Left cardiac atrium (tissue), 4 donors: ENCODE results near the gene RNF40. TPM values are rescaled to one million over a fixed set of nuclear protein-coding genes. Genes with fewer than 3 reads are reported as not detected.

Experiments used
- ATAC-seq, 2 donors: fragments of 200-7000 bp; cut with Tn5 transposase; one replicate each; pipeline ENCODE4 v1.9.1; 2020; ENCODE audit warnings: mild to moderate bottlenecking in 2 of 2, moderate library complexity in 2 of 2
- DNase-seq: peaks from one replicate; pipeline ENCODE4 v3.0.0-alpha.2; 2020
- intact Hi-C, 2 donors: fragments of 100-400 bp; cut with DNase I; formaldehyde crosslinking; loops; one replicate each; pipeline versions ENCODE4 v1.14.1 to v1.15.1; 2022 to 2023
- long read RNA-seq: library from polyadenylated mRNA; unstranded; transcript quantifications from one replicate; pipeline ENCODE4 v2.0.0, GENCODE V29; 2021
- total RNA-seq, 2 donors: library from RNA; stranded (reverse); fragmentation: NEBNext Ultra II Directional; extraction: Animal tissue kit (Norgen Biotek cat#: 25700); gene quantifications; one replicate each; pipeline ENCODE4 v1.2.1, GENCODE V29; 2021
- donor health status: DM: no; HTN: yes; CAD: no.
- donor health status: DM: no; HTN: yes; CAD: no; lungs with severe emphysema.
- donor health status: DM: yes; HTN: yes; CAD: no.
- donor health status: Dilated cardiomyopathy.

Gene RNF40
- total RNA-seq, result 10 to 100 TPM; 41.2 to 72.1 TPM
- long read RNA-seq, full-length matches to known transcripts, result 5 of 28 reads
- long read RNA-seq, partial matches to known transcripts, result 12 of 28 reads
- long read RNA-seq, other reads (novel, unspliced or antisense), result 11 of 28 reads

DNA sequence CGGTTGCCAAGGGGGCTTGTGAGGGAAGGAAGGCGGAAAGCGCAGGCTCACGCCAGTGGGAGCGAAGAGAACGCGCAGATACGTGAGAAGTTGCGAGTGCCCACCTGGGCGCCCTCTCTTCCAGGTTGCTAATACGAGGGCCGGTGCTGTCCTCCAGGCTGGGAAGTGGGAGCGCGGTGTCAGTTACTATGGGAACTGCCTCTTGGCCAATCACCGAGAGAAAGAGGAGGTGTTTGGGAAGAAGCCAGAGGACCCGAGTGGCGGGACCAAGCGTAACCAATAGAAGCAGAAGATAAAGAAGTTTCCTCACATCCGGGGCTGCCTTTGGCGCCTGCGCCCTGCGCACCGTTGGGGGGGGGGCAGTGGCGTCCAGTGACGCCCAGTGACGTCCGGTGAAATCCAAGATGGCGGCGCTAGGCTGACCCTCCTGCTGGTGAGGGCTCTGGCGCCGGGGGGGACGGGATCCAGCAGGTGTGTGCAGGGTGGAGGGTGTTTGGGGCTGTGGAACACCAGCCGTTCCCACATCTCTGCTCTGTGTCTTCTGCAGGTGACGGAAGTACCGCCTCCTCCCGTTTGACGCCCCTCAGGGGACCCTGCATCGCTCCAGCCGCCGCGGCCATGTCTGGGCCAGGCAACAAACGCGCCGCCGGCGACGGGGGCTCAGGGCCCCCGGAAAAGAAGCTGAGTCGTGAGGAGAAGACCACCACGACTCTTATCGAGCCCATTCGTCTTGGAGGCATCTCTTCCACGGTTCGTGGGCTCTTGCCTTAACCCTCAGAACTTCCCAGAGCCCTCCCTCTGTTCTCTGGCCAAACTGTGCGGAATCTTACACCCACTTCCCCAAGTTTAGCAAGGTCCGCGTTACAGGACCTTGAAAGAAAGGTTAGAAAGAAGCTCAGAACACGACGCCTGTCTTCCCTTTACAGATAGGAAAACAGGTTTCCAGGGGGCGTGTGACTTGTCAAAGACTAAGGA, at the start of gene RNF40, which contains the start of gene CFAP119:
TSS of gene RNF40 (plus strand) at position 395 of the 975 bp plus-strand sequence. CDS start at position 619, 224 bp downstream.
TSS of gene CFAP119 (minus strand) at position 135 of the 975 bp plus-strand sequence. CDS start 314 bp downstream, outside the sequence.
- DNase-seq, result peak; percentile 96
- intact Hi-C loops, result no loop called here
- peak; percentile 97 to 99 for ATAC-seq

DNA sequence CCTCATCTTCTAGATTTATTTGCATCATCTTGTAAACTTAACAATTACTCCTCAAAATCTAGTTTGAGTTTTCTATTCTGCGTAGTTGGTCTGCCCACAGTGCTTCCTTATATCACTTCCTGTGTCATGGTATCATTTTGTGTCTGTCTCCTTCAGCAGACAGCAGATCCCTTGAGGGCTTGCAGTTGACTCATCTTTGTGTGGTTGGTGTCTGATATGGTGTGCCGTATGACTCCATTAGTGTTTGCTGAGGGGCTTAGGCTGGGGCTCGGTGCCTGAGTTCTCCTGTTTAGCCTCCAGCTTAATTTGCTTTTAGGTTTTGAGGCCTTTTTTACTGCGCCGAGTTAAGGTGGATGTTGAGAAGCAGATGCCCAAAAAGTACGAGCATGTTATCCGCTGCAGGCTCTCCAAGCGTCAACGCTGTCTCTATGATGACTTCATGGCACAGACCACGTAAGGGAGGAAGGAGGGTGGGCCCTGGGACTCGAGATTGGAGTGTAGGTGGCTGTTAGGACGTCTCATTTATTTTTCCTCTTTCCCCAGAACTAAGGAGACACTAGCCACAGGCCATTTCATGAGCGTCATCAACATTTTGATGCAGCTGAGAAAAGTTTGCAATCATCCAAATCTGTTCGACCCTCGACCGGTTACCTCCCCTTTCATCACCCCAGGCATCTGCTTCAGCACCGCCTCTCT, 46.2 kb upstream of the RNF40 start:
- intact Hi-C loops, result no loop called here
- DNase-seq, result no peak
- peak in 1 of 2 donors; percentile 45 for ATAC-seq

DNA sequence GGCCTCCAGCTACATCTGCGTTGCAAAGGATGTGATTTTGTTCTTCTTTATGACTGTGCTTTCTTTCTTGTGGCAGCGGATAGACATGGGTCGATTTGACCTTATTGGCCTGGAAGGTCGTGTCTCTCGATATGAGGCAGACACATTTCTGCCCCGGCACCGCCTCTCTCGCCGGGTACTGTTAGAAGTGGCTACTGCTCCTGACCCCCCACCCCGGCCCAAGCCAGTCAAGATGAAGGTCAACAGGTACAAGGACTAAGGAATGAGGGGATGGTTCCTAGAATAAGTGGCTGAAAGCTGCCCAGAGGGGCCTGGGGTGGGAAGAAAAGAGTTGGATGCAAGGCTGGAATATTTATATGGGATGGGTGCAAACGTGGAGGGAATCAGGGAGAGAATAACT, 42.0 kb upstream of the RNF40 start:
- no peak for ATAC-seq
- DNase-seq, result no peak
- intact Hi-C loops, result no loop called here

DNA sequence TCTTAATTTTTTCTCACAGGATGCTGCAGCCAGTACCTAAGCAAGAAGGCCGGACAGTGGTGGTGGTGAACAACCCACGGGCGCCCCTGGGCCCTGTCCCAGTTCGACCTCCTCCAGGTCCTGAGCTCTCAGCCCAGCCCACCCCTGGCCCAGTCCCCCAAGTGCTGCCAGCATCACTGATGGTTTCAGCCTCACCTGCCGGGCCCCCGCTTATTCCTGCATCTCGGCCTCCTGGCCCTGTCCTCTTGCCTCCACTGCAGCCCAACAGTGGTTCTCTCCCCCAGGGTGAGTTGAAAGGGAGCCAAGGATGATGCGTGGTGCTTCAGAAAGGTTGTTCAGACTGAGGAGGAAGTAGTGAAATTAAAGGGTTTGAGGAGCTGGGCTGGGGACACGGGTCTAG, 41.4 kb upstream of the RNF40 start:
- no peak for DNase-seq
- ATAC-seq, result no peak
- intact Hi-C loops, result no loop called here

DNA sequence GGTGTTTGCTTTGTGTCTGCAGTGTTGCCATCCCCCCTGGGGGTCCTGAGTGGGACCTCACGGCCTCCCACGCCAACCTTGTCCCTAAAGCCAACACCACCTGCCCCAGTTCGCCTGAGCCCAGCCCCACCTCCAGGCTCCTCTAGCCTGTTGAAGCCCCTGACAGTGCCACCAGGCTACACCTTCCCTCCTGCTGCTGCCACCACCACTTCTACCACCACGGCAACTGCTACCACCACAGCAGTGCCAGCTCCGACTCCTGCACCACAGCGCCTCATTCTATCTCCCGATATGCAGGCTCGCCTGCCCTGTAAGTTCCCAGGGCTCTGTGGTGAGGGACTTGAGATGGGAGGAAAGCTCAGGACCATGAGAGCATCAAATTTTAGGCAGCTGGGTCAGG, 41.0 kb upstream of the RNF40 start:
- DNase-seq, result no peak
- no peak for ATAC-seq
- intact Hi-C loops, result no loop called here

DNA sequence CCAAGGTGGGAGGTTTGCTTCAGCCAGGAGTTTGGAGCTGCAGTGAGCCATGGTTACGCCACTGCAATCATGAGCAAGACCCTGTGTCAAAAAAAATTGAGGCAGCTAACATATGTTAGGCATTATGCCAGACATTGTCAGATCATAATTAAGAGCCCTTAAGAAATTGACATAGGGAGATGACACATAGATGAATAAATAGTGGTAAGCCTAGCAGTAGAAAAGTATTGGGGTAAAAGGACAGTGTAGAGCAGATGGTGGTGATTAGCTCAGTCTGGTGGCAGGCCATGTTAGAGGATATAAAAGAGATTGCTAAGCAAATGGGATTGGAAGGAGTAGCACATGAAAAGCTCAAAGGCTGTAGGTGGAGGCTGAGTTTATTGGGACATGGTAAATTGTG, 40.5 kb upstream of the RNF40 start:
- no peak for ATAC-seq
- no peak for DNase-seq
- intact Hi-C loops, result no loop called here

DNA sequence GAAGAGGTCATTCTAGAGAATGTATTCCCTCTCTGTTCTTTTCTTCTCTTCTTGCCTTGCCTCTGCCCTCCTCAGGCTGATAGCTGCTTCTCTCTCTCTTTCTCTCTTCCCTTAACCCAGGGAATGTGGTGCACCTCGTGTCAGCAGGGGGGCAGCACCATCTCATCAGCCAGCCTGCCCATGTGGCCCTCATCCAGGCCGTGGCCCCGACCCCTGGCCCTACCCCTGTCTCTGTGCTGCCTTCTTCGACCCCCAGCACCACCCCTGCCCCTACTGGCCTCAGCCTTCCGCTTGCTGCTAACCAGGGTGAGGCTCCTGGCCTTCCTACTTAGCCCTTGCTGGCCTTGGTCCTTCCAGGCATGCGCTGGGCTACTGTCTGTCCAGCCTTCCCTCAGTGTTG, 39.7 kb upstream of the RNF40 start:
- DNase-seq, result no peak
- no peak for ATAC-seq
- intact Hi-C loops, result no loop called here

DNA sequence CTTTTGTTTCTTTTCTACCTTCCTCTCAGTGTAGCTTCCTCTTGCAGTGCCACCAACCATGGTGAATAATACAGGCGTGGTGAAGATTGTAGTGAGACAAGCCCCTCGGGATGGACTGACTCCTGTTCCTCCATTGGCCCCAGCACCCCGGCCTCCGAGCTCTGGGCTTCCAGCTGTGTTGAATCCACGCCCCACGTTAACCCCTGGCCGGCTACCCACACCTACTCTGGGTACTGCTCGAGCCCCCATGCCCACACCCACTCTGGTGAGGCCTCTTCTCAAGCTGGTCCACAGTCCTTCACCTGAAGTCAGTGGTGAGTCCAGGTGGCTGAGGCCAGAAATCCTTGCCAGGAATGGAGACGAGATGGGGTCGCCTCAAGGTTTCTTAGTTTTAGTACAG, 39.2 kb upstream of the RNF40 start:
- DNase-seq (no peak), ATAC-seq (no peak)
- intact Hi-C loops, result no loop called here

DNA sequence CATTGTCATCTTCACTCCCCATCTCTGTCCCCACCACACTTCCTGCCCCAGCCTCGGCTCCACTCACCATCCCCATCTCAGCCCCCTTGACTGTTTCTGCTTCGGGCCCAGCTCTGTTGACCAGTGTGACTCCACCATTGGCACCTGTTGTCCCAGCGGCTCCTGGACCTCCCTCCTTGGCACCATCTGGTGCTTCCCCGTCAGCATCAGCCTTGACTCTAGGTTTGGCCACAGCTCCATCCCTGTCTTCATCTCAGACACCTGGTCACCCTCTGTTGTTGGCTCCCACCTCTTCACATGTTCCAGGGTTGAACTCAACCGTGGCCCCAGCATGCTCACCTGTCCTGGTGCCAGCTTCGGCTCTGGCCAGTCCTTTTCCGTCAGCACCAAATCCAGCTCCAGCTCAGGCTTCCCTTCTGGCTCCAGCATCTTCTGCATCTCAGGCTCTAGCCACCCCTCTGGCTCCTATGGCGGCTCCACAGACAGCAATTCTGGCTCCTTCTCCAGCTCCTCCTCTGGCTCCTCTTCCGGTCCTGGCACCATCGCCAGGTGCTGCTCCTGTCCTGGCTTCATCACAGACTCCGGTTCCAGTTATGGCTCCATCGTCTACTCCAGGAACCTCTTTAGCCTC, 38.3 kb upstream of the RNF40 start:
- no peak for DNase-seq
- intact Hi-C loops, result no loop called here
- ATAC-seq, result no peak

DNA sequence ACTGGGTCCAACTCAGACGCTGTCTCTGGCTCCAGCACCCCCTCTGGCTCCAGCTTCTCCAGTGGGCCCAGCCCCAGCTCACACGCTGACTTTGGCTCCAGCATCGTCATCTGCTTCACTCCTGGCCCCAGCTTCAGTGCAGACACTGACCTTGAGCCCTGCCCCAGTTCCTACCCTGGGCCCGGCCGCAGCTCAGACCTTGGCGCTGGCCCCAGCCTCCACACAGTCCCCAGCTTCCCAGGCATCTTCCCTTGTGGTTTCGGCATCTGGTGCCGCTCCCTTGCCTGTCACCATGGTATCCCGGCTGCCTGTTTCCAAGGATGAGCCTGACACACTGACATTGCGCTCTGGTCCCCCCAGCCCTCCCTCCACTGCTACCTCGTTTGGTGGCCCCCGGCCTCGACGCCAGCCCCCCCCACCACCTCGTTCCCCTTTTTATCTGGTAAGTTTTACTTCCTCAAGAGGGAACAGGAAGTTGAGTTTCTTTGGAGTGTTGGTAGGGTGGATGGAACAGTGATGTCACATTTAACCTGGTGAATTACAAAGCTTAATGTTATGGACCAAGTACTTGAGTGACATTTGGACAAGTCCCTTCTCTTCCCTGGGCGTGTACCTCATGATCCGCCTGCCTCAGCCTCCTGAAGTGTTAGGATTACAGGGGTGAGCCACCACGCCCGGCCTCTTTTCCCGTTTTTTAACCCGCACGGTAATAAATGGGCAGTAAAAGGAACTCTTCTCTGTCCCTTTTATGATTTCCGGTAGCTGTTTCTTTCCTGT, 37.3 kb upstream of the RNF40 start:
- ATAC-seq (peak; percentile 48 to 58), DNase-seq (peak; percentile 37)
- intact Hi-C loops, result no loop called here

DNA sequence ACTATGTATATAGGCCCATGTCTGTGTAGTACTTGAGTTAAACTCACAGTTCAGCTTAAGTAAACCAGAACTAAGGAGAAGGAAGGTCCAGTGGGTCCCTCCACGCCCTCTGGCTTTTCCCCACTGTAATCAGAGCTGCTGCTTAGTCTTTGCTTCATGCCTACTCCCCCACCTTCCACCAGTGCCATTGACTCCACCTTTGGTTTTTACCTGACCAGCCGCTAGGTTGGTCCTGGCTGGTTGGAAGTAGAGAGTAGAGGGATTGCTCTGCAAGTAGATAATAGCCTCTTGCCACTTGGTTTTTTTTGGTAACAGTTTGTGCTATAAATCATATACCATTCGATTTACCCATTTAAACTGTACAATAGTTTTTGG, 36.7 kb upstream of the RNF40 start:
- no peak for DNase-seq
- peak in 1 of 2 donors; percentile 8 for ATAC-seq
- intact Hi-C loops, result no loop called here

DNA sequence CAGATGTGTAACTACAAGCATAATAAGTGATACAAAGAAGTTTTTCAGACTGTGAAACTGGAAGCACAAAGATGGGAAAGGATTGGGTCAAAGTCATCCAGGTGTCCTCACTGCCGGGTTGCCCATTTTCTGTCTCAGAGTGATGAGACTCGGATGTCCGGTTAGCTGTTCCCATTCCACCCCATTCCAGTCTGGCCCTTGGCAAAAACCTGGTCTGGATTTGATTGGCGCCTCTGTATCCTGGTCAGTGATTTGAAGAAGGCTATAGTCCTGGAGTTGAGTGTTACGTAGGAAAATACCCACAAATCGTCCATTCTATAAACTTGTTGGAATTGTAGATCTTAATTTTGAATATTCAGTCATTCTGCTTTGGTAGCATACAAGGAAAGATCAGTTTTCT, 33.8 kb upstream of the RNF40 start:
- DNase-seq, result no peak
- intact Hi-C loops, result no loop called here
- ATAC-seq, result no peak

DNA sequence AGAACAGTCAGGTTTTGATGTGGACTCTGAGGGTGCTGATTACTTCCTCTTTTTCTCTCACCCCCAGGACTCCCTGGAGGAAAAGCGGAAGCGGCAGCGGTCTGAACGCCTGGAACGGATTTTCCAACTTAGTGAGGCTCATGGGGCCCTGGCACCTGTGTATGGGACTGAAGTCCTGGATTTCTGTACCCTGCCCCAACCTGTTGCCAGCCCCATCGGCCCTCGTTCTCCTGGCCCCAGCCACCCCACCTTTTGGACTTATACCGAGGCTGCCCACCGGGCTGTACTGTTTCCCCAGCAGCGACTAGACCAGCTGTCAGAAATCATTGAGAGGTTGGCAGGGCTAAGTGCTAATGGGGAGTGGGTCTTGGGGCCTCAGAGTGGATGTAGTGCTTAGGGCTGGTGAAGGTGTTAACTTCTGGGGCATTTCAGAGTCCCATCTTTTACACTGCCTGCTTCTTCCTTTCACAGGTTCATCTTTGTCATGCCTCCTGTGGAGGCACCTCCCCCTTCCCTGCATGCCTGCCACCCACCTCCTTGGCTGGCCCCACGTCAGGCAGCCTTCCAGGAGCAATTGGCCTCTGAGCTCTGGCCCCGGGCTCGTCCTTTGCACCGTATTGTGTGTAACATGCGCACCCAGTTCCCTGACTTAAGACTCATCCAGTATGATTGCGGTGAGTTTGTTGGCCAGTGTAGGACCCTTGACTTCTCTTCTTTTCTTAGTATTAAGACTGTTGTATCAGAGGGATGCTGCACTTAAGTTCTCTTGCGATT, 33.0 kb upstream of the RNF40 start:
- ATAC-seq (peak in 1 of 2 donors; percentile 13), DNase-seq (peak; percentile 38)
- intact Hi-C loops, result no loop called here

DNA sequence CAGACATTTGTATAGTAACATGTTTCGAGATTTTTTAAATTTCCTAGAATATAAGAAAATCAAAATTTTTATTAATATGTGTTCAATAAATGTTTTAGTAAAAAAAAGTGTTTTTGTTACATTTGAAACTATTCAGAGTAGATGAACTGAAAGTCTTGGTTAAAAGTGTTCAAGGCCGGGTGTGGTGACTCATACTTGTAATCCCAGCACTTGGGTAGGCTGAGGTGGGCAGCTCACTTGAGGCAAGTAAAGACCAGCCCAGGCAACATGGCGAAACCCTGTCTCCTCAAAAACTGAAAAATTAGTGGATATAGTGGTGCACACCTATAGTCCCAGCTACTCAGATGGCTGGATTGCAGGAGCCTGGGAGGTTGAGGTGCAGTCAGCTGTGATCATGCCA, 30.7 kb upstream of the RNF40 start:
- intact Hi-C loops, result no loop called here
- DNase-seq, result no peak
- ATAC-seq, result no peak

DNA sequence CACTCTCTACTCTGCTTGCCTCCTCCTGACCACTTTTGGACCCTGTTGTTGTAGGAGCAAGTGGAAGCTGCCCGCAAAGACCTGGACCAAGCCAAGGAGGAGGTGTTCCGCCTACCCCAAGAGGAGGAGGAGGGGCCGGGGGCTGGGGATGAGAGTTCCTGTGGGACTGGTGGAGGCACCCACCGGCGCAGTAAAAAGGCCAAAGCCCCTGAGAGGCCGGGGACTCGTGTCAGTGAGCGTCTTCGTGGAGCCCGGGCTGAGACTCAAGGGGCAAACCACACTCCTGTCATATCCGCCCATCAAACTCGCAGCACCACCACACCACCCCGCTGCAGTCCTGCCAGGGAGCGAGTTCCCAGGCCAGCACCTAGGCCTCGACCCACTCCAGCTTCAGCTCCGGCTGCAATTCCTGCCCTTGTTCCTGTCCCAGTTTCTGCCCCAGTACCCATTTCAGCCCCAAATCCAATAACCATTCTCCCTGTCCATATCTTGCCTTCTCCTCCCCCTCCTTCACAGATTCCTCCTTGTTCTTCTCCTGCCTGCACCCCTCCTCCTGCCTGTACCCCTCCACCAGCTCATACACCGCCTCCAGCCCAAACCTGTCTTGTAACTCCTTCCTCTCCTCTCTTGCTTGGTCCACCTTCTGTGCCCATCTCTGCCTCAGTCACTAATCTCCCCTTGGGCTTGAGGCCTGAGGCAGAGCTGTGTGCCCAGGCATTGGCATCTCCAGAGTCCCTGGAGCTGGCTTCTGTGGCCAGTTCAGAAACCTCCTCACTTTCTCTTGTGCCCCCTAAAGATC, 24.9 kb upstream of the RNF40 start:
- DNase-seq (no peak), ATAC-seq (no peak)
- intact Hi-C loops, result no loop called here

DNA sequence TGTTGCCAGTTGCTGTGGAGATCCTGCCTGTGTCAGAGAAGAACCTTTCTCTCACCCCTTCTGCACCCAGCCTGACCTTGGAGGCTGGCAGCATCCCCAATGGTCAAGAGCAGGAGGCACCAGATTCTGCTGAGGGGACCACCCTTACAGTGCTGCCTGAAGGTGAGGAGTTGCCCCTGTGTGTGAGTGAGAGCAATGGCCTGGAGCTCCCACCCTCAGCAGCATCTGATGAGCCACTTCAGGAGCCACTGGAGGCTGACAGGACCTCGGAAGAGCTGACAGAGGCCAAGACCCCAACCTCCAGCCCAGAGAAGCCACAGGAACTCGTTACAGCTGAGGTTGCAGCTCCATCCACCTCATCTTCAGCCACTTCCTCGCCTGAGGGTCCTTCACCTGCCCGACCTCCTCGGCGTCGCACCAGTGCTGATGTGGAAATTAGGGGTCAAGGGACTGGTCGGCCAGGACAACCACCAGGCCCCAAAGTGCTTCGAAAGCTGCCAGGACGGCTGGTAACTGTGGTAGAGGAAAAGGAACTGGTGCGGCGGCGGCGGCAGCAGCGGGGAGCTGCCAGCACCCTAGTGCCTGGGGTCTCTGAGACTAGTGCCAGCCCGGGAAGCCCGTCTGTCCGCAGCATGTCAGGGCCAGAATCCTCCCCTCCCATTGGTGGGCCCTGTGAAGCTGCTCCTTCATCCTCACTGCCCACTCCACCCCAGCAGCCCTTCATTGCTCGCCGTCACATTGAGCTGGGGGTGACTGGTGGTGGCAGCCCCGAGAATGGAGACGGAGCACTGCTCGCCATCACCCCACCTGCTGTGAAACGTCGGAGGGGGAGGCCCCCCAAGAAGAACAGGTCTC, 24.1 kb upstream of the RNF40 start:
- ATAC-seq (no peak), DNase-seq (no peak)
- intact Hi-C loops, result no loop called here
